Measurements from ENCODE around the gene BMP2K. TPM values are rescaled to one million over a fixed set of nuclear protein-coding genes. Genes with fewer than 3 reads are reported as not detected.

BMP2K gene
- total RNA-seq, 1 donor from 2014 or later = 33.3 TPM

DNA sequence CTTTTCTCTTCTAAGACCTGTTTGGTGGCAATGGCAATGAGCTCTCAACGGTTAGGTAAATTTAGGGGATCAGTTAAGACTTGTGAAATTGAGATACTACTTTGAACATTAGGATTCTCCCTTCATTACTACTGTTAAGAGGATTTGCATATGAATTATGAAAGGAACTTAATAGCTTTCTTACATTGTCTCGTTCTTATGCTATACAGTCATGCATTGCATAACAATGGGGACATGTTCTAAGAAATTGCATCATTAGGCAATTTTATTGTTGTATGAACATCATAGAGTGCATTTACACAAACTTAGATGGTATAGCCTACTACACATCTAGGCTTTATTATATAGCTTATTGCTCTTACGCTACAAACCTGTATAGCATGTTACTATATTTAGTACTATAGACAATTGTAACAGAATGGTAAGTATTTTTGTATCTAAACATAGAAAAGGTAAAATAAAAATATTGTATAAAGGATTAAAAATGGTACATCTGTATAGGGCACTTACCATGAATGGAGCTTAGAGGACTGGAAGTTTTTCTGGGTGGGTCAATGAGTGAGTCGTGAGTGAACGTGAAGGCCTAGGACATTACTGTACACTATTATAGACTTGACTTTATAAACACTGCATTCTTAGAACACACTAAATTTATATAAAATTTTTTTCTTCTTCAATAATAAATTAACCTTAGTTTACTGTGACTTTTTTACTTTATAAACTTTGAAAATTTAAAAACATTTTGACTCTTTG is 100.6 kb downstream of the BMP2K start:
- H3K27ac ChIP-seq (ENCODE audit: low read depth, low read length) = no peak overlapping the region
- H3K27ac Mint-ChIP-seq (ENCODE audit: unreplicated experiment) = no peak overlapping the region
- TF ChIP-seq, protein P1, sequence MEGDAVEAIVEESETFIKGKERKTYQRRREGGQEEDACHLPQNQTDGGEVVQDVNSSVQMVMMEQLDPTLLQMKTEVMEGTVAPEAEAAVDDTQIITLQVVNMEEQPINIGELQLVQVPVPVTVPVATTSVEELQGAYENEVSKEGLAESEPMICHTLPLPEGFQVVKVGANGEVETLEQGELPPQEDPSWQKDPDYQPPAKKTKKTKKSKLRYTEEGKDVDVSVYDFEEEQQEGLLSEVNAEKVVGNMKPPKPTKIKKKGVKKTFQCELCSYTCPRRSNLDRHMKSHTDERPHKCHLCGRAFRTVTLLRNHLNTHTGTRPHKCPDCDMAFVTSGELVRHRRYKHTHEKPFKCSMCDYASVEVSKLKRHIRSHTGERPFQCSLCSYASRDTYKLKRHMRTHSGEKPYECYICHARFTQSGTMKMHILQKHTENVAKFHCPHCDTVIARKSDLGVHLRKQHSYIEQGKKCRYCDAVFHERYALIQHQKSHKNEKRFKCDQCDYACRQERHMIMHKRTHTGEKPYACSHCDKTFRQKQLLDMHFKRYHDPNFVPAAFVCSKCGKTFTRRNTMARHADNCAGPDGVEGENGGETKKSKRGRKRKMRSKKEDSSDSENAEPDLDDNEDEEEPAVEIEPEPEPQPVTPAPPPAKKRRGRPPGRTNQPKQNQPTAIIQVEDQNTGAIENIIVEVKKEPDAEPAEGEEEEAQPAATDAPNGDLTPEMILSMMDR (IDR thresholded peaks at IDR 0.05; ENCODE audit: insufficient read depth, low read depth, low read length) = no peak
- TF ChIP-seq EZH2 (IDR thresholded peaks at IDR 0.05; ENCODE audit: insufficient read depth, low read length) = no peak
- H3K4me1 Mint-ChIP-seq (ENCODE audit: low read depth, unreplicated experiment) = no peaks in the 10 kb centered on the region
- no peaks in the 10 kb centered on the region for H3K9me3 Mint-ChIP-seq (ENCODE audit: unreplicated experiment)
- H3K36me3 Mint-ChIP-seq (ENCODE audit: low read depth, unreplicated experiment) = no peaks in the 10 kb centered on the region
- H3K4me3 Mint-ChIP-seq (ENCODE audit: unreplicated experiment) = no peak overlapping the region
- FAIRE-seq = no peak
- no peaks in the 10 kb centered on the region for H3K79me2 ChIP-seq (ENCODE audit: insufficient read depth, low read length)
- H2AFZ ChIP-seq (ENCODE audit: low read depth, low read length) = no peak overlapping the region
- H3K4me1 ChIP-seq (ENCODE audit: insufficient read depth, low read length) = no peaks in the 10 kb centered on the region
- no peak overlapping the region for H3K4me3 ChIP-seq (ENCODE audit: insufficient read depth, low read depth, low read length)
- H3K4me2 ChIP-seq (ENCODE audit: low read length) = no peak overlapping the region
- no peaks in the 10 kb centered on the region for H4K20me1 ChIP-seq (ENCODE audit: insufficient read depth, low read length)
- no peak for DNase-seq (ENCODE audit: low read depth)
- no peaks in the 10 kb centered on the region for H3K9me3 ChIP-seq (ENCODE audit: insufficient read depth, low read depth, low read length)
- H3K36me3 ChIP-seq (ENCODE audit: insufficient read depth, low read length) = peaks cover 19% of the 10 kb centered on the region
- no peaks in the 10 kb centered on the region for H3K27me3 Mint-ChIP-seq (ENCODE audit: low read depth, unreplicated experiment)
- no peak overlapping the region for H3K9ac ChIP-seq (ENCODE audit: low read length)
- no peaks in the 10 kb centered on the region for H3K27me3 ChIP-seq (ENCODE audit: insufficient read depth, low read length)

DNA sequence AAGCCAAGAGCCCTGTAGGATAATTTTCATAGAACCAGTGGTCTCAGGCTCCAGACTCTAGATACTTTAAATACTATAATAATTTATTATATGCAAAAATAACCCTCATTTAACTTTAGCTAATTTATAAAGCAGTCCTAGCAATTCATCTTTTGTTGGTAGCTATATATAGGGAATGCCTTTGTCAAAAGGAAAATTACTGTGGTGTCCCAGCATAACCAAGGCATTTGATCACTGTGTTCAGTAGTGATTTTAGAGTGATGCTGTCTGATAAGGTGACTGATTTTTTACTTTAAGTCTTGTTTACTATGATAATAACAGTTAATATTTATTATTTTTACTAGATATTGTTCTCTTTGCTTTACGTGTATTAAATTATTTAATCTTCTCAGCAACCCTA is 101.9 kb downstream of the BMP2K start:
- FAIRE-seq = no peak
- no peaks in the 10 kb centered on the region for H3K36me3 Mint-ChIP-seq (ENCODE audit: low read depth, unreplicated experiment)
- no peak overlapping the region for H3K9ac ChIP-seq (ENCODE audit: low read length)

More for the DNA sequence above, 101.9 kb downstream of the BMP2K start:
- Mint-ChIP-seq H3K27me3 (ENCODE audit: low read depth, unreplicated experiment) (no peaks in the 10 kb centered on the region), H3K9me3 (ENCODE audit: unreplicated experiment) (no peaks in the 10 kb centered on the region), H3K4me1 (ENCODE audit: low read depth, unreplicated experiment) (no peaks in the 10 kb centered on the region), H3K4me3 (ENCODE audit: unreplicated experiment) (no peak overlapping the region), H3K27ac (ENCODE audit: unreplicated experiment) (no peak overlapping the region)
- TF ChIP-seq EZH2 (IDR thresholded peaks at IDR 0.05; ENCODE audit: insufficient read depth, low read length) = no peak
- TF ChIP-seq, protein P1 (IDR thresholded peaks at IDR 0.05; ENCODE audit: insufficient read depth, low read depth, low read length) = no peak
- no peaks in the 10 kb centered on the region for H3K4me1 ChIP-seq (ENCODE audit: insufficient read depth, low read length)
- H3K9me3 ChIP-seq (ENCODE audit: insufficient read depth, low read depth, low read length) = no peaks in the 10 kb centered on the region
- no peak for DNase-seq (ENCODE audit: low read depth)
- no peaks in the 10 kb centered on the region for H3K27me3 ChIP-seq (ENCODE audit: insufficient read depth, low read length)
- H2AFZ ChIP-seq (ENCODE audit: low read depth, low read length) = no peak overlapping the region
- H4K20me1 ChIP-seq (ENCODE audit: insufficient read depth, low read length) = no peaks in the 10 kb centered on the region
- peaks cover 9% of the 10 kb centered on the region for H3K36me3 ChIP-seq (ENCODE audit: insufficient read depth, low read length)
- H3K79me2 ChIP-seq (ENCODE audit: insufficient read depth, low read length) = no peaks in the 10 kb centered on the region
- H3K4me2 ChIP-seq (ENCODE audit: low read length) = no peak overlapping the region
- H3K27ac ChIP-seq (ENCODE audit: low read depth, low read length) = no peak overlapping the region
- no peak overlapping the region for H3K4me3 ChIP-seq (ENCODE audit: insufficient read depth, low read depth, low read length)
